Ishikawa (cell line): ENCODE measurements around the gene IRX1.

Source experiments
- REST ChIP-seq: IDR thresholded peaks from 2 replicates; pipeline ENCODE4 v1.6.1; 2012; ENCODE audit warnings: low read depth, mild to moderate bottlenecking
- USF1 ChIP-seq: IDR thresholded peaks from 2 replicates; pipeline ENCODE4 v1.6.1; 2012
- YY1 ChIP-seq: IDR thresholded peaks from 2 replicates; pipeline ENCODE4 v1.6.1; 2012; ENCODE audit warnings: low read depth

DNA sequence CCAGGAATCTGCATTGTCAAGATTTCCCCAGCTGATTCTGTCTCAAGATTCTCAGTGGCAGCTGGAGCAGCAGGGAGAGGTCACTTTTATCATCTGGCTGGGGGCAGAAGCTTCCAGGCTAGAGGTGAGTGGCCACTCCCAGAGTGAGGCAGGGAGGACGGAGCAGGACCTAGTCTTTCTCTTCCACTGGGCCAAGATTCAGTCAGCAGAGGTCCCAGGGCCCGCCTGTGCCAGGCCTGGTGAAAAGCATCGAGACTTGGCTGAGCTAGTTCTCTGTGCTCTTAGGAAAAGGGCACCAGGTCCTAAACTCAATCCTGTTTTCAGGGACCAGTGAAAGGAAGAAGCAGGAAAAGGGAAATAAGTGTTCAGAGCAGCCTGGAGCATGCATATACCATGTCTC lies 46.6 kb downstream of the IRX1 start:
- TF ChIP-seq REST (no peak), YY1 (no peak), USF1 (no peak)
